Loucy (cell line): Measurements from ENCODE around the gene ZNF423.

ENCODE experiments used
- CTCF ChIP-seq: fragments of 200-600 bp; sonication (generic); conservative IDR thresholded peaks from 2 replicates; pipeline ENCODE4 v1.5.1; 2014; ENCODE audit warnings: mild to moderate bottlenecking, antibody characterized with exemption, low read length
- EZH2phosphoT487 ChIP-seq: fragments of 200-600 bp; IDR thresholded peaks from 2 replicates; pipeline ENCODE4 v1.6.1; 2018; ENCODE audit warnings: antibody characterized with exemption, mild to moderate bottlenecking, moderate library complexity, borderline replicate concordance

GRCh38 chr16:49505556-49505955 is 350.4 kb downstream of the ZNF423 start:
- TF ChIP-seq CTCF = no peak
- no peak for TF ChIP-seq EZH2phosphoT487
